ENCODE results near the gene SLC16A7.

Gene SLC16A7

DNA sequence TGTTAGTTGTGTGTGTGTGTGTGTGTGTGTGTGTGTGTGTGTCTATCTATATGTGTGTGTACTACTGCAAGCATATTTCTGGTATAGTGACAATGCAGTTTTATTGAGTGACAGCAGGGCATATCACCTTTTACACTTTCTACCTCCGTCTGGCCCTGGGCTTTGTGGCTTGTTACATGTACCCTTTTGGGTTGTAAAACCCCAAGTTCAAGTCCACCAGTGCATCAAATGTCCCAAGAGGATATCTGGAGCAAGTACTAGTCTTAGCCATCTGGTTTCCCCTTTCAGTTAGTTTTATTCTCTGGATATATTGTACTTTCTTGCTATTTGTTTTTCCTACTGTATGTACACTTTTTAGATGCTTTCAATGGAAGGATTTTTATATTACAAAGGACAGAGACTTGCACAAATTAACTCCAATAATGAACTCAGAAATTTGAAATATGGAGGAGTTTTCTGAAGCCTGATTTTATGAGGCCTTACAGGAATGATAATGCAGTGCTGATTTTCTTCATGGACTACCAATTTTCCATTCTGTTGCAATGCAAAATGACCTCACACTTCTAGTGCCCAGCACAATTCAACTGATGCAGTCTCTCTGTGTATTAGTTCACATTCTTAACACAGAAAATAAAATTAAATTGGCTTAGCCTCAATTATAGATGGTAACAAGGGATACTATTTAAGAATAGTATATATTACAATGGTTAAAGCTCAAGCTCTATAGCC, 29.1 kb downstream of the SLC16A7 start:
- H3K36me3 ChIP-seq (ENCODE audit: control insufficient read depth, insufficient read depth, low read length) = no peaks in the 10 kb centered on the region
- WGBS, 2 experiments (ENCODE audit: insufficient coverage in 2 of 2) = 100% methylated on average over 1 of the region's 1 CpG; no CpG with 5 or more reads in 1 of the 2 experiments
- no peak overlapping the region for H3K4me3 ChIP-seq (ENCODE audit: extremely low read depth, insufficient read depth, low read length, poor library complexity, severe bottlenecking)
- no peak overlapping the region for H3K27ac ChIP-seq (ENCODE audit: low read depth, low read length, severe bottlenecking)
- H3K9me3 ChIP-seq (ENCODE audit: control insufficient read depth, low read length) = no peaks in the 10 kb centered on the region
- H3K4me1 ChIP-seq (ENCODE audit: control insufficient read depth, insufficient read depth, low read length, poor library complexity, severe bottlenecking) = no peaks in the 10 kb centered on the region

DNA sequence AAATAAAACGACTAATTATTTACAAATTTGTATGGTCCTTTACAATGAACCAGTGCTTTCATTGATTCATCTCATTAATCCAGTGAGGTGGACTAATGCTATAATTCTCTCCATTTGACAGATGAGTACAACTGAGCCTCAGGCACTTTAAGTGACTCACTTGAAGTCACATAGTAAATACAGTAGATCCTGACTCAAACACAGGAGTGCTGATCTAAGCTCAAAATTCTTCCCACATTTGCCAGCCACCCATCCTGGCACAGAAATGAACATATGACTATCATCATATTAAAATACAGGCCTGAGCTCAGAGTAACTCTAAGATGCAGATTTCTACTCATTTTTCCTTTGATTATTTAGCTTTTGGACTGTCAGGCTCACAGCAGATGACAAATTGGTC, 30.6 kb downstream of the SLC16A7 start:
- H3K4me3 ChIP-seq (ENCODE audit: extremely low read depth, insufficient read depth, low read length, poor library complexity, severe bottlenecking) = no peak overlapping the region
- H3K9me3 ChIP-seq (ENCODE audit: control insufficient read depth, low read length) = no peaks in the 10 kb centered on the region
- H3K4me1 ChIP-seq (ENCODE audit: control insufficient read depth, insufficient read depth, low read length, poor library complexity, severe bottlenecking) = no peaks in the 10 kb centered on the region
- no CpG with 5 or more reads among the region's 1 CpG for WGBS, 2 experiments (ENCODE audit: insufficient coverage in 2 of 2)
- H3K36me3 ChIP-seq (ENCODE audit: control insufficient read depth, insufficient read depth, low read length) = no peaks in the 10 kb centered on the region
- H3K27ac ChIP-seq (ENCODE audit: low read depth, low read length, severe bottlenecking) = no peak overlapping the region

DNA sequence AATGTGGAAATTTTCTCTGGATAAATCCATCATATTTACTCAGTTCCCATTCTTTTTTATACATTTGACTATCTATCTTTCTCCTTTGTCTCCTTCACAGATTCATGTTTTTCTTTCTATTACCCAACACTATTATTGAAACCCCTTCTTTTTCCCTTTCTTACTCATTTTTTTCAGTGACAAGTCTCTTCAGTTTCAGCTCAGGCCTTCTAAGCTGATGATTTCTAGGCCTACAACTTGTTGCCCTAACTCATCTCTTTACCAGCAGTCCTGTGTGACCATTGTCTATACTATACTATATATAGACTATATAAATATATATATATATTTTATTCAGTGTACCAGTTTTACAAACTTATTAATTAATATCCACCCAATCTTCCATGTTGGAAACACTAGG, 31.8 kb downstream of the SLC16A7 start:
- H3K4me3 ChIP-seq (ENCODE audit: extremely low read depth, insufficient read depth, low read length, poor library complexity, severe bottlenecking) = no peak overlapping the region
- no peak overlapping the region for H3K27ac ChIP-seq (ENCODE audit: low read depth, low read length, severe bottlenecking)
- no peaks in the 10 kb centered on the region for H3K4me1 ChIP-seq (ENCODE audit: control insufficient read depth, insufficient read depth, low read length, poor library complexity, severe bottlenecking)
- H3K36me3 ChIP-seq (ENCODE audit: control insufficient read depth, insufficient read depth, low read length) = no peaks in the 10 kb centered on the region
- H3K9me3 ChIP-seq (ENCODE audit: control insufficient read depth, low read length) = no peaks in the 10 kb centered on the region

DNA sequence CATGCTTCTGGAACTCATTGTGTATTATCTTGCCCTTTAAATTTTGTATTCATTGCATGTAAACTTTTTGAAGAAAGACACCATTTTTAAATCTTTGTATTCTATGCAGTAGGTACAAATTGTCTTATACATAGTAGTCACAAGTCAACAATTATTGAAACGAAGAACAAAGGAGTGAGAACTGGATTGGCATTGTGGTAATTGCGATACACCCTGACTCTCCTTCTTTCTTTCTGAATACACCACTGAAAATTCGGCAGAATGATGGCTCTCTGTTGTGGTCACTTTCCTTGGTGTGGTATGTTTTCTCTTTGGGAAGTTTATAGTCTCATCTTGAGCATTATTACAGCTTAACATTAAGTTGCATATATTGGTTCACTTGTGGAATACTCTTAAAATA, 34.1 kb downstream of the SLC16A7 start:
- no peaks in the 10 kb centered on the region for H3K4me1 ChIP-seq (ENCODE audit: control insufficient read depth, insufficient read depth, low read length, poor library complexity, severe bottlenecking)
- no peak overlapping the region for H3K4me3 ChIP-seq (ENCODE audit: extremely low read depth, insufficient read depth, low read length, poor library complexity, severe bottlenecking)
- H3K9me3 ChIP-seq (ENCODE audit: control insufficient read depth, low read length) = no peaks in the 10 kb centered on the region
- 100% methylated on average over 1 of the region's 3 CpGs; no CpG with 5 or more reads in 1 of the 2 experiments for WGBS, 2 experiments (ENCODE audit: insufficient coverage in 2 of 2)
- no peaks in the 10 kb centered on the region for H3K36me3 ChIP-seq (ENCODE audit: control insufficient read depth, insufficient read depth, low read length)
- no peak overlapping the region for H3K27ac ChIP-seq (ENCODE audit: low read depth, low read length, severe bottlenecking)

DNA sequence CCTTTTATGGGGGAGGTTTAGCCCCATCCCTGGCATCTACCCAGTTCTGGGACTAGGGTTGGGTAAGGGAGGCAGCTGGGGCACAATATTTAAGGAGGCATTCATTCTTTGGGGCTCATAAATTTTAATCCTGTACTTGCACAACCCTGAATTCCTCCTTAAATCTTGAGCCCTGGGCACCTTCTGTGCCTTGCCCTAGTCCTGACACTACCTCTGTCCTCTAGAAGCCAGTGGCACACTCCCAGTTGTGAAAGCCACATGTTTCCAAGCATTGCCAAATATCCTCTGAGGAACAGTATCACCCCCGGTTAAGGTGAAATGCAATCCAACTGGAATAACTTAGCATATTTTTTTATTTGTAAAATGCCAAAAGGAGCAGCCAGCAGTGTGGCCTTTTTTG, 36.6 kb downstream of the SLC16A7 start:
- Histone ChIP-seq H3K4me1 (ENCODE audit: control insufficient read depth, insufficient read depth, low read length, poor library complexity, severe bottlenecking) (no peaks in the 10 kb centered on the region), H3K27ac (ENCODE audit: low read depth, low read length, severe bottlenecking) (no peak overlapping the region), H3K36me3 (ENCODE audit: control insufficient read depth, insufficient read depth, low read length) (no peaks in the 10 kb centered on the region), H3K9me3 (ENCODE audit: control insufficient read depth, low read length) (no peaks in the 10 kb centered on the region), H3K4me3 (ENCODE audit: extremely low read depth, insufficient read depth, low read length, poor library complexity, severe bottlenecking) (no peak overlapping the region)
- WGBS, 2 experiments (ENCODE audit: insufficient coverage in 2 of 2) = 60 to 100% methylated on average over 1 of the region's 1 CpG

DNA sequence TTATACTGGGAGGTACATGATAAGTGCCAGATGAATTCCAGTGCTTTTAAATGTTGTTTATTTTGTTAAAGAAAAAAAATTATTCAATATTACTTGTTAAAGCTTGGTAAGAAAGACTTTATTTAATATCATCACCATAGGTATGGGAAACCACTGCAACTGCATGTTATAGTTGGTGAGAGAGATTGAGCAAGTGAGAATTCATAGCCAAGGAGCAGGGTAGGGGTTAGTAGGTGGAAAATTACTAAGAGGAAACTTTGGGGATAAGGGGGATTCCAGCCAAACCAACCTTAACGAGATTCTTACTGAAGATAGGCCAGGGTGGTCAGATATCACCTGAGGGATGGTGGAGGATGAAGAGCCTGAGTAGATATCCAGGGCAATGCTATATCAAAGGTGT, 38.4 kb downstream of the SLC16A7 start:
- Histone ChIP-seq H3K9me3 (ENCODE audit: control insufficient read depth, low read length) (no peaks in the 10 kb centered on the region), H3K4me3 (ENCODE audit: extremely low read depth, insufficient read depth, low read length, poor library complexity, severe bottlenecking) (no peak overlapping the region), H3K27ac (ENCODE audit: low read depth, low read length, severe bottlenecking) (no peak overlapping the region), H3K36me3 (ENCODE audit: control insufficient read depth, insufficient read depth, low read length) (no peaks in the 10 kb centered on the region), H3K4me1 (ENCODE audit: control insufficient read depth, insufficient read depth, low read length, poor library complexity, severe bottlenecking) (no peaks in the 10 kb centered on the region)
- 90 to 100% methylated on average over 1 of the region's 1 CpG for WGBS, 2 experiments (ENCODE audit: insufficient coverage in 2 of 2)

DNA sequence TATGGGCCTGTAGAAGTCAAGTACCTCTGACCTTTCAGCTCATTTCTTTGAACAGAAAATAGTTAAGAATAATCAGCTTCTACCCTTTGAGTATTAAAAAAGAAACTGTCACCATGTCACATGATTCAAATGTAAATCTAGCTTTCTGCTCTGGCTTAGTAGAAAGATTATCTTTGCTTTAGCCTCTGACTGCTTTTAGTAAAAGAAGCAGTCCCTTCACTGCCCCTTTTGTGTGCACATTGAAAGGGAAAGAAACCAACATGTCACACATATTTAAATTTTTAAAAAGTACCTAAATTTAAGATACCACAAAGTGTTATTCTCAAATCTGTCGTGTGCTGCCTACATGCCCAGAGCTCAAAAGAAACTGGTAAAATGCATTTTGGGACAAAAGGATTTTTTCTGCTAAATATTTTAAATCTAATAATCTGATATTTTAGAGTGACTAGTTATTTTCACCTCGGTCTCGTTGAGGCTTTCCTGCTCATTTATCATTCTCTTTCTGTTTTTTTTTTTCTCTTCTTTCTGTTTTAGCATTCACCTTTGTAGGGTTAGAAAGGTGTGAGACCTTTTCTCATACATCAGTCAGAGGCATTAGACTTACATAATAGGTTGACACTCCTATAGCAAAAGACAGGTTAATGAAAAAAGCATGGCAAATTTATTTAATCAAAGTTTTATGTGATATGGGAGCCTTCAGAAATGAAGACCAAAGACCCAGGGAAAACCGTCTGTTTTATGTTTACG, 41.3 kb downstream of the SLC16A7 start:
- Histone ChIP-seq H3K9me3 (ENCODE audit: control insufficient read depth, low read length) (no peaks in the 10 kb centered on the region), H3K4me3 (ENCODE audit: extremely low read depth, insufficient read depth, low read length, poor library complexity, severe bottlenecking) (no peak overlapping the region), H3K27ac (ENCODE audit: low read depth, low read length, severe bottlenecking) (no peak overlapping the region), H3K36me3 (ENCODE audit: control insufficient read depth, insufficient read depth, low read length) (no peaks in the 10 kb centered on the region), H3K4me1 (ENCODE audit: control insufficient read depth, insufficient read depth, low read length, poor library complexity, severe bottlenecking) (no peaks in the 10 kb centered on the region)
- 88 to 93% methylated on average over 2 of the region's 5 CpGs for WGBS, 2 experiments (ENCODE audit: insufficient coverage in 2 of 2)

DNA sequence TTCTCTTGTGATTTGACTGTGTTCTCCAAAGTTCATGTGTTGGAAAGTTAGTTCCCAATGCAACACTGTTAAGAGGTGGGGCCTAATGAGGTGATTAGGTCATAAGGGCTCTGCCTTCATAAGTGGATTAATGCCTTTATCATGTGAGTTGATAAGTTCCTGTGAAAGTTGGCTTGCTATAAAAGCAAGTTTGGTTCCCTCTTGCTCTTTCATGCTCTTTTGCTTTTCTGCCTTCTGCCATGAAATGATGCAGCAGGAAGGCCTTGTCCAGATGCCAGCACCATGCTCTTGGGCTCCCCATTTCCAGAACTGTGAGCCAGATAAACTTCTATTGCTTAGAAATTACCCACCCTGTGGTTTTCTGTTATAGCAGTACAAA, 41.9 kb downstream of the SLC16A7 start:
- H3K36me3 ChIP-seq (ENCODE audit: control insufficient read depth, insufficient read depth, low read length) = no peaks in the 10 kb centered on the region
- H3K4me1 ChIP-seq (ENCODE audit: control insufficient read depth, insufficient read depth, low read length, poor library complexity, severe bottlenecking) = no peaks in the 10 kb centered on the region
- H3K27ac ChIP-seq (ENCODE audit: low read depth, low read length, severe bottlenecking) = no peak overlapping the region
- no peaks in the 10 kb centered on the region for H3K9me3 ChIP-seq (ENCODE audit: control insufficient read depth, low read length)
- H3K4me3 ChIP-seq (ENCODE audit: extremely low read depth, insufficient read depth, low read length, poor library complexity, severe bottlenecking) = no peak overlapping the region

DNA sequence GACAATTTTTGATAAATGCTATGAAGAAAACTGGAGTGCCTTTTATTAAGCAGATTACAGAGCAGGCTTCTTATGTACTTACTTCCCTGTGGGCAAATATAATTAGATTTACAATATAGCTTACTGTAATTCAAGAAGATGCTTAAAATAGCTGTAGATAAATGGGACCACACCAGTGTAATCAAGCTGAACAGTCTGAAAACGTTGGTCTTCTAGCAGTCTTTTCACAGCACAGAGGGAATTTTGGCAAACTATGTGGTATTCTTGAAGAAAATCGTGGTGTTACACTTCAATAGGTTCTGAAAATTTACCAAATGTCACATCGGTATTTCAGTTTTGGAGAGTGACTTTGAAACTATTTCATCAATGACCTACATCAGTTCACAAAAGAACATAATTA, 47.7 kb downstream of the SLC16A7 start:
- Histone ChIP-seq H3K4me3 (ENCODE audit: extremely low read depth, insufficient read depth, low read length, poor library complexity, severe bottlenecking) (no peak overlapping the region), H3K36me3 (ENCODE audit: control insufficient read depth, insufficient read depth, low read length) (no peaks in the 10 kb centered on the region), H3K4me1 (ENCODE audit: control insufficient read depth, insufficient read depth, low read length, poor library complexity, severe bottlenecking) (no peaks in the 10 kb centered on the region), H3K27ac (ENCODE audit: low read depth, low read length, severe bottlenecking) (no peak overlapping the region), H3K9me3 (ENCODE audit: control insufficient read depth, low read length) (no peaks in the 10 kb centered on the region)
- 80 to 100% methylated on average over 1 of the region's 3 CpGs for WGBS, 2 experiments (ENCODE audit: insufficient coverage in 2 of 2)

DNA sequence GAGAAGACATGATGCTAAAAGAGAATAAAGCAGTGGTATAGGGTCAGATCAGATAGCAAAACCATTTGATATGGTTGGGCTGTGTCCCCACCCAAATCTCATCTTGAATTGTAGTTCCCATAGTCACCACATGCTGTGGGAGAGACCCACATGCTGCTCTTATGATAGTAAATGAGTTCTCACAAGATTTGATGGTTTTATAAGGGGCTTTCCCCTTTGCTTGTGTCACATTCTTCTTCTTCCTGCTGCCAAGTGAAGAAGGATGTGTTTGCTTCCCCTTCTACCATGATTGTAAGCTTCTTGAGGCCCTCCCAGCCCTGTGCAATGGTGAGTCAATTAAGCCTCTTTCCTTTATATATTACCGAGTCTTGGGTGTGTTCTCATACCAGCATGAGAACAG, 49.4 kb downstream of the SLC16A7 start:
- no peaks in the 10 kb centered on the region for H3K36me3 ChIP-seq (ENCODE audit: control insufficient read depth, insufficient read depth, low read length)
- WGBS, 2 experiments (ENCODE audit: insufficient coverage in 2 of 2) = no CpG with 5 or more reads among the region's 1 CpG
- H3K27ac ChIP-seq (ENCODE audit: low read depth, low read length, severe bottlenecking) = no peak overlapping the region
- no peaks in the 10 kb centered on the region for H3K9me3 ChIP-seq (ENCODE audit: control insufficient read depth, low read length)
- no peaks in the 10 kb centered on the region for H3K4me1 ChIP-seq (ENCODE audit: control insufficient read depth, insufficient read depth, low read length, poor library complexity, severe bottlenecking)
- no peak overlapping the region for H3K4me3 ChIP-seq (ENCODE audit: extremely low read depth, insufficient read depth, low read length, poor library complexity, severe bottlenecking)

DNA sequence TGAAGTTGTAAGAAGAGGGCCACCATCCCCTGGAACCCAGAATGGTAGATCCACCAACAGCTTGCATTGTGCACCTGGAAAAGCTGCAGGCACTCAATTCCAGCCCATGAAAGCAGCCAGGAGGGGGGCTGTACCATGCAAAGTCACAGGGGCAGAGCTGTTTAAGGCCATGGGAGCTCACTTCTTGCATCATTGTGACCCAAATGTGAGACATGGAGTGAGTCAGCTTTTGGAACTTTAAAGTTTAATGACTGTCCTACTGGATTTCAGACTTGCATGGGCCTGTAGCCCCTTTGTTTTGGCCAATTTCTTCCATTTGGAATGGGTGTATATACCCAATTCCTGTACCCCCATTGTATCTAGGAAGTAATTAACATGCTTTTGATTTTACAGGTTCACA, 50.8 kb downstream of the SLC16A7 start:
- no peaks in the 10 kb centered on the region for H3K36me3 ChIP-seq (ENCODE audit: control insufficient read depth, insufficient read depth, low read length)
- H3K9me3 ChIP-seq (ENCODE audit: control insufficient read depth, low read length) = no peaks in the 10 kb centered on the region

More for the DNA sequence above, 50.8 kb downstream of the SLC16A7 start:
- Histone ChIP-seq H3K4me1 (ENCODE audit: control insufficient read depth, insufficient read depth, low read length, poor library complexity, severe bottlenecking) (no peaks in the 10 kb centered on the region), H3K27ac (ENCODE audit: low read depth, low read length, severe bottlenecking) (no peak overlapping the region), H3K4me3 (ENCODE audit: extremely low read depth, insufficient read depth, low read length, poor library complexity, severe bottlenecking) (no peak overlapping the region)
